Neuronal stem cell (in vitro differentiated cells): ENCODE data around the gene COL25A1.

Experiments used
- DNase-seq: peaks from one replicate; pipeline ENCODE4 v3.0.0-alpha.2; 2013; ENCODE audit warnings: low spot score
- H2AFZ ChIP-seq: one replicate; pipeline ENCODE4 v1.6.1; 2013; ENCODE audit warnings: mild to moderate bottlenecking, low read length, inconsistent platforms
- H2AK5ac ChIP-seq: 2 replicates; pipeline ENCODE4 v1.6.1; 2013; ENCODE audit warnings: low read depth, mild to moderate bottlenecking, inconsistent platforms, low read length, moderate library complexity, mixed read lengths
- H2BK120ac ChIP-seq: 2 replicates; pipeline ENCODE4 v1.6.1; 2013; ENCODE audit warnings: low read depth, mild to moderate bottlenecking, inconsistent platforms, low read length, moderate library complexity, mixed read lengths
- H2BK12ac ChIP-seq: one replicate; pipeline ENCODE4 v1.6.1; 2013; ENCODE audit warnings: low read length, inconsistent platforms
- H2BK15ac ChIP-seq: 2 replicates; pipeline ENCODE4 v1.6.1; 2013; ENCODE audit warnings: mild to moderate bottlenecking, low read length, inconsistent platforms, mixed read lengths
- H2BK5ac ChIP-seq: one replicate; pipeline ENCODE4 v1.6.1; 2013; ENCODE audit warnings: inconsistent platforms, mild to moderate bottlenecking, low read length, moderate library complexity
- H3K14ac ChIP-seq: one replicate; pipeline ENCODE4 v1.6.1; 2013; ENCODE audit warnings: low read length, inconsistent platforms
- H3K18ac ChIP-seq: 2 replicates; pipeline ENCODE4 v1.6.1; 2013; ENCODE audit warnings: low read length, inconsistent platforms
- H3K23ac ChIP-seq: 2 replicates; pipeline ENCODE4 v1.6.1; 2013; ENCODE audit warnings: low read depth, mild to moderate bottlenecking, mixed read lengths, low read length, inconsistent platforms; ENCODE audit not compliant: poor library complexity
- H3K27ac ChIP-seq: replicated peaks from 3 replicates; pipeline ENCODE4 v1.5.1; 2013; ENCODE audit warnings: low read length, inconsistent platforms
- H3K27me3 ChIP-seq, 3 experiments: 2 replicates each; pipeline ENCODE4 v1.6.1; 2013; ENCODE audit warnings: low read length in 3 of 3, mild to moderate bottlenecking in 2 of 3, inconsistent platforms in 1 of 3, low read depth in 1 of 3, mixed read lengths in 1 of 3, moderate library complexity in 1 of 3; ENCODE audit not compliant: control insufficient read depth in 3 of 3, insufficient read depth in 3 of 3
- H3K36me3 ChIP-seq, 2 donors: replicated peaks in 1 of 2; 2 replicates each; pipeline ENCODE4 v1.6.1; 2013; ENCODE audit warnings: low read length in 2 of 2; ENCODE audit not compliant: control insufficient read depth in 2 of 2, insufficient read depth in 2 of 2
- H3K4ac ChIP-seq: 2 replicates; pipeline ENCODE4 v1.6.1; 2013; ENCODE audit warnings: inconsistent platforms, mild to moderate bottlenecking, low read length, moderate library complexity
- H3K4me1 ChIP-seq, 2 donors: 1 replicate in 1 of 2; 2 replicates in 1 of 2; pipeline ENCODE4 v1.6.1; 2013; ENCODE audit warnings: low read length in 2 of 2, low read depth in 1 of 2; ENCODE audit not compliant: control insufficient read depth in 2 of 2, insufficient read depth in 1 of 2
- H3K4me2 ChIP-seq: one replicate; pipeline ENCODE4 v1.6.1; 2013; ENCODE audit warnings: mild to moderate bottlenecking, low read length, inconsistent platforms; ENCODE audit not compliant: insufficient read depth, poor library complexity, severe bottlenecking
- H3K4me3 ChIP-seq, 2 donors: 2 replicates each; pipeline ENCODE4 v1.5.1; 2013; ENCODE audit warnings: low read length in 2 of 2, mild to moderate bottlenecking in 2 of 2, inconsistent platforms in 1 of 2, moderate library complexity in 1 of 2
- H3K79me1 ChIP-seq: one replicate; pipeline ENCODE4 v1.6.1; 2013; ENCODE audit warnings: low read depth, mild to moderate bottlenecking, inconsistent platforms, low read length, moderate library complexity
- H3K9ac ChIP-seq: one replicate; pipeline ENCODE4 v1.6.1; 2013; ENCODE audit warnings: mild to moderate bottlenecking, low read depth, low read length, inconsistent platforms; ENCODE audit not compliant: poor library complexity
- H3K9me3 ChIP-seq, 2 donors: replicated peaks in 1 of 2; 2 replicates each; pipeline versions ENCODE3 to v1.6.1; 2013; ENCODE audit warnings: low read length in 2 of 2, mild to moderate bottlenecking in 2 of 2, inconsistent platforms in 1 of 2, low read depth in 1 of 2, mixed read lengths in 1 of 2, moderate library complexity in 1 of 2; ENCODE audit not compliant: control insufficient read depth in 2 of 2, insufficient read depth in 1 of 2
- H4K8ac ChIP-seq: one replicate; pipeline ENCODE4 v1.6.1; 2013; ENCODE audit warnings: low read depth, mild to moderate bottlenecking, inconsistent platforms, low read length, moderate library complexity
- H4K91ac ChIP-seq: one replicate; pipeline ENCODE4 v1.6.1; 2013; ENCODE audit warnings: low read length, low read depth, mild to moderate bottlenecking, inconsistent platforms; ENCODE audit not compliant: poor library complexity
- WGBS, 2 donors: extraction: QIAGEN DNeasy Blood & Tissue Kit; methylation state at CpG; one replicate each; pipeline ENCODE4 v1.1.7; 2013; ENCODE audit warnings: missing lambda C conversion rate in 2 of 2, mixed read lengths in 1 of 2; ENCODE audit not compliant: insufficient read length in 2 of 2, insufficient replicate concordance in 1 of 2; ENCODE audit errors: extremely low coverage in 2 of 2; 5-methylcytosine and 5-hydroxymethylcytosine counted together

COL25A1 gene

GRCh38 chr4:109134921-109135320, 167.5 kb downstream of the COL25A1 start:
- no peak overlapping the region for H2AK5ac ChIP-seq
- no peak overlapping the region for H3K27ac ChIP-seq
- H3K18ac ChIP-seq = no peak overlapping the region
- H4K91ac ChIP-seq = no peak overlapping the region
- no peak overlapping the region for H3K14ac ChIP-seq
- H3K79me1 ChIP-seq = no peaks in the 10 kb centered on the region
- no peaks in the 10 kb centered on the region for H3K9me3 ChIP-seq
- no peak for DNase-seq
- no peaks in the 10 kb centered on the region for H3K27me3 ChIP-seq
- no peak overlapping the region for H3K4ac ChIP-seq
- no peak overlapping the region for H3K4me2 ChIP-seq
- H3K36me3 ChIP-seq = no peaks in the 10 kb centered on the region
- no peak overlapping the region for H2BK15ac ChIP-seq
- no peak overlapping the region for H2BK120ac ChIP-seq
- H2BK12ac ChIP-seq = no peak overlapping the region
- no peak overlapping the region for H3K23ac ChIP-seq
- no peak overlapping the region for H4K8ac ChIP-seq
- H3K4me1 ChIP-seq = no peaks in the 10 kb centered on the region
- no peak overlapping the region for H3K9ac ChIP-seq
- H3K4me3 ChIP-seq = no peak overlapping the region
- H2BK5ac ChIP-seq = no peak overlapping the region
- no peak overlapping the region for H2AFZ ChIP-seq

- no peak overlapping the region for H4K8ac ChIP-seq
- H3K27ac ChIP-seq = no peak overlapping the region
- H3K79me1 ChIP-seq = no peaks in the 10 kb centered on the region
- no peak overlapping the region for H2AFZ ChIP-seq
- no peak overlapping the region for H3K14ac ChIP-seq
- no peak overlapping the region for H2BK5ac ChIP-seq
- H2BK15ac ChIP-seq = no peak overlapping the region
- no CpG with 5 or more reads among the region's 2 CpGs for WGBS, 2 donors
- no peaks in the 10 kb centered on the region for H3K4me1 ChIP-seq
- H2BK120ac ChIP-seq = no peak overlapping the region
- no peaks in the 10 kb centered on the region for H3K9me3 ChIP-seq
- H2AK5ac ChIP-seq = no peak overlapping the region
- H3K27me3 ChIP-seq = no peaks in the 10 kb centered on the region
- no peak overlapping the region for H4K91ac ChIP-seq
- no peak overlapping the region for H3K9ac ChIP-seq
- H3K4me2 ChIP-seq = no peak overlapping the region
- H3K36me3 ChIP-seq = no peaks in the 10 kb centered on the region
- no peak overlapping the region for H3K23ac ChIP-seq
- H3K4me3 ChIP-seq = no peak overlapping the region
- no peak overlapping the region for H3K18ac ChIP-seq
- no peak overlapping the region for H2BK12ac ChIP-seq
- no peak overlapping the region for H3K4ac ChIP-seq
- DNase-seq = no peak
Observed at GRCh38 chr4:109134268-109134667, 168.2 kb downstream of the COL25A1 start.

GRCh38 chr4:109131559-109131958, 170.9 kb downstream of the COL25A1 start:
- Histone ChIP-seq H3K4me2 (no peak overlapping the region), H2BK5ac (no peak overlapping the region), H3K36me3 (no peaks in the 10 kb centered on the region), H2BK15ac (no peak overlapping the region), H3K27ac (no peak overlapping the region), H3K79me1 (no peaks in the 10 kb centered on the region), H4K8ac (no peak overlapping the region), H3K18ac (no peak overlapping the region), H2AFZ (no peak overlapping the region), H3K9me3 (no peaks in the 10 kb centered on the region), H3K4me1 (no peaks in the 10 kb centered on the region), H3K4me3 (peak overlapping the region in 1 of 2 donors; percentile 7), H3K23ac (no peak overlapping the region), H2AK5ac (no peak overlapping the region), H3K9ac (no peak overlapping the region), H2BK12ac (no peak overlapping the region), H3K4ac (no peak overlapping the region), H4K91ac (no peak overlapping the region), H3K14ac (no peak overlapping the region), H2BK120ac (no peak overlapping the region), H3K27me3 (no peaks in the 10 kb centered on the region)
- DNase-seq = no peak
- WGBS, 2 donors = no CpG with 5 or more reads among the region's 6 CpGs

GRCh38 chr4:109128589-109128988, 173.9 kb downstream of the COL25A1 start:
- Histone ChIP-seq H3K4me3 (no peak overlapping the region), H3K4me2 (no peak overlapping the region), H3K36me3 (no peaks in the 10 kb centered on the region), H3K79me1 (no peaks in the 10 kb centered on the region), H3K27ac (no peak overlapping the region), H3K23ac (no peak overlapping the region), H3K9ac (no peak overlapping the region), H3K4ac (no peak overlapping the region), H2BK120ac (no peak overlapping the region), H3K18ac (no peak overlapping the region), H3K4me1 (no peaks in the 10 kb centered on the region), H2BK12ac (no peak overlapping the region), H3K9me3 (no peaks in the 10 kb centered on the region), H2AFZ (no peak overlapping the region), H2AK5ac (no peak overlapping the region), H4K8ac (no peak overlapping the region), H2BK15ac (no peak overlapping the region), H3K14ac (no peak overlapping the region), H2BK5ac (no peak overlapping the region), H3K27me3 (no peaks in the 10 kb centered on the region), H4K91ac (no peak overlapping the region)
- no CpG with 5 or more reads among the region's 2 CpGs for WGBS, 2 donors
- no peak for DNase-seq
